K562 (cell line): Measurements from ENCODE around the gene TMEM205. TPM values are rescaled to one million over a fixed set of nuclear protein-coding genes. Genes with fewer than 3 reads are reported as not detected.
A peak's percentile ranks its signal among the peaks of the same experiment; 100 is the strongest.

Experiments
- ATAC-seq: fragments of 200-7000 bp; cut with Tn5 transposase; 3 replicates; pipeline ENCODE4 v1.9.1; 2020; ENCODE audit warnings: moderate library complexity
- BruUV-seq: library from RNA; stranded (reverse); fragments of 400-500 nt; replicated peaks from 2 replicates; lab custom pipeline; 2021; lab: Mats Ljungman, UMichigan
- CTCF ChIA-PET: fragments of 300-600 bp; formaldehyde crosslinking; extraction: SDS; loops from one replicate; lab custom pipeline; 2021; ENCODE audit warnings: low intra/inter-chr PET ratio; lab: Yijun Ruan, JAX
- POLR2A ChIA-PET: fragments of 300-600, 350-650 bp; sonication (Branson Sonifier 250); formaldehyde crosslinking; extraction: SDS; loops from one replicate; lab custom pipeline; 2021; ENCODE audit warnings: antibody characterized with exemption, inconsistent platforms; lab: Yijun Ruan, JAX
- DNase-seq, 4 experiments: peaks; one replicate each; pipeline versions ENCODE4 v3.0.0 to v3.0.0-alpha.2; 2011 to 2018; ENCODE audit warnings: low spot score in 3 of 4, mixed read lengths in 3 of 4; ENCODE audit errors: extremely low read depth in 1 of 4
- FAIRE-seq: peaks from 2 replicates; lab custom pipeline; 2011; peaks lifted over from hg19 to GRCh38; lab: Jason Lieb, UNC
- H2AFZ ChIP-seq: 2 replicates; pipeline ENCODE4 v1.6.0; 2011; ENCODE audit warnings: low read depth, low read length, control low read depth, inconsistent platforms
- H3K27ac ChIP-seq: fragments of 200-600 bp; 3 replicates; pipeline ENCODE4 v1.8.0; 2011; ENCODE audit warnings: low read depth, mild to moderate bottlenecking, control low read depth, inconsistent platforms, low read length, moderate library complexity, mixed read lengths; ENCODE audit errors: extremely low read depth
- H3K27me3 ChIP-seq, 2 experiments: fragments of 300-600 bp in 1 of 2; 2 replicates in 1 of 2; 3 replicates in 1 of 2; pipeline versions ENCODE4 v1.6.0 to v1.8.0; 2011; ENCODE audit warnings: inconsistent platforms in 2 of 2, low read length in 2 of 2, mild to moderate bottlenecking in 1 of 2, mixed read lengths in 1 of 2, moderate library complexity in 1 of 2; ENCODE audit not compliant: control insufficient read depth in 2 of 2, insufficient read depth in 2 of 2
- H3K36me3 ChIP-seq: fragments of 300-600 bp; 3 replicates; pipeline ENCODE4 v1.8.0; 2011; ENCODE audit warnings: mild to moderate bottlenecking, low read length, inconsistent platforms; ENCODE audit not compliant: control insufficient read depth, insufficient read depth
- H3K4me1 ChIP-seq, 2 experiments: fragments of 200-600 bp in 1 of 2; replicated peaks in 1 of 2; 2 replicates in 1 of 2; 3 replicates in 1 of 2; pipeline versions ENCODE4 v1.5.1 to v1.8.0; 2011; ENCODE audit warnings: inconsistent platforms in 2 of 2, low read length in 2 of 2, mild to moderate bottlenecking in 1 of 2, mixed read lengths in 1 of 2, moderate library complexity in 1 of 2; ENCODE audit not compliant: control insufficient read depth in 2 of 2, insufficient read depth in 2 of 2
- H3K4me2 ChIP-seq: 2 replicates; pipeline ENCODE4 v1.6.1; 2011; ENCODE audit warnings: low read length, control low read depth, inconsistent platforms, mixed read lengths; ENCODE audit not compliant: insufficient read depth
- H3K4me3 ChIP-seq: fragments of 200-600 bp; sonication (generic), shearing (Covaris generic); 2 replicates; pipeline ENCODE4 v1.5.1; 2016; ENCODE audit warnings: control low read depth, inconsistent platforms
- H3K79me2 ChIP-seq: fragments of 200-600 bp; 3 replicates; pipeline ENCODE4 v1.8.0; 2011; ENCODE audit warnings: low read length, inconsistent platforms; ENCODE audit not compliant: control insufficient read depth, insufficient read depth
- H3K9ac ChIP-seq, 2 experiments: 2 replicates each; pipeline versions ENCODE4 v1.6.0 to v1.6.1; 2011; ENCODE audit warnings: low read depth in 2 of 2, low read length in 2 of 2, control low read depth in 1 of 2, inconsistent platforms in 1 of 2, mild to moderate bottlenecking in 1 of 2, mixed read lengths in 1 of 2; ENCODE audit not compliant: insufficient read depth in 1 of 2
- H3K9me1 ChIP-seq: one replicate; pipeline ENCODE4 v1.6.0; 2011; ENCODE audit warnings: inconsistent platforms, mild to moderate bottlenecking, low read length, moderate library complexity; ENCODE audit not compliant: control insufficient read depth, insufficient read depth
- H3K9me3 ChIP-seq: replicated peaks from 2 replicates; pipeline ENCODE4 v1.5.1; 2011; ENCODE audit warnings: low read depth, low read length, inconsistent platforms; ENCODE audit not compliant: control insufficient read depth, insufficient read depth
- H4K20me1 ChIP-seq: replicated peaks from 2 replicates; pipeline ENCODE4 v1.6.1; 2011; ENCODE audit warnings: low read length, inconsistent platforms, mixed read lengths; ENCODE audit not compliant: control insufficient read depth, insufficient read depth
- ATF3 ChIP-seq, 2 experiments: fragments of 450-650 bp in 1 of 2; sonication (generic) in 1 of 2; formaldehyde crosslinking in 1 of 2; IDR thresholded peaks in 1 of 2; conservative IDR thresholded peaks in 1 of 2; 2 replicates each; pipeline versions ENCODE4 v1.6.1 to v1.8.1; 2016 to 2023; ENCODE audit warnings: mild to moderate bottlenecking in 2 of 2, moderate library complexity in 2 of 2, inconsistent platforms in 1 of 2, missing genetic modification reagents in 1 of 2
- PHB ChIP-seq: fragments of 250-450 bp; sonication (Bioruptor Pico); IDR thresholded peaks from 2 replicates; pipeline ENCODE4 v1.5.0; 2021
- RBM25 ChIP-seq: fragments of 200-400 bp; formaldehyde crosslinking; IDR thresholded peaks from 2 replicates; pipeline ENCODE4 v1.6.1; 2018; ENCODE audit warnings: low read length, low read depth, moderate library complexity; ENCODE audit not compliant: severe bottlenecking
- RERE ChIP-seq: sonication (generic); formaldehyde crosslinking; IDR thresholded peaks from 2 replicates; pipeline ENCODE4 v1.8.0; 2023; ENCODE audit warnings: missing genetic modification reagents, mild to moderate bottlenecking, borderline replicate concordance
- SIX5 ChIP-seq, 2 experiments: IDR thresholded peaks; 2 replicates each; pipeline ENCODE4 v1.6.1; 2011; ENCODE audit warnings: low read length in 2 of 2, borderline replicate concordance in 1 of 2, low read depth in 1 of 2, mild to moderate bottlenecking in 1 of 2, moderate library complexity in 1 of 2; ENCODE audit not compliant: insufficient read depth in 1 of 2
- ZBTB1 ChIP-seq: sonication (generic); formaldehyde crosslinking; IDR thresholded peaks from 2 replicates; pipeline ENCODE4 v1.8.1; 2023; ENCODE audit warnings: missing genetic modification reagents, low read depth, mild to moderate bottlenecking, borderline replicate concordance
- ZNF232 ChIP-seq: sonication (generic); formaldehyde crosslinking; IDR thresholded peaks from 2 replicates; pipeline ENCODE4 v1.8.0; 2022; ENCODE audit warnings: mild to moderate bottlenecking, missing genetic modification reagents
- WGBS: fragments of 100-300 bp; shearing (Covaris generic); methylation state at CpG from one replicate; pipeline ENCODE4 v1.1.6; 2016; ENCODE audit warnings: low coverage, mixed read lengths; ENCODE audit not compliant: insufficient coverage; ENCODE audit errors: missing lambda C conversion rate; 5-methylcytosine and 5-hydroxymethylcytosine counted together
- in situ Hi-C: fragments of 300-500 bp; cut with MboI; formaldehyde crosslinking; loops from 4 replicates; pipeline ENCODE4 v1.15.0; 2018; ENCODE audit warnings: inconsistent platforms, mixed read lengths
- intact Hi-C: fragments of 100-400 bp; cut with micrococcal nuclease; formaldehyde crosslinking; loops from 2 replicates; pipeline ENCODE4 v1.14.2; 2022
- polyA plus RNA-seq, 8 experiments: library from polyadenylated mRNA; depleted of rRNA in 4 of 8; stranded (reverse) in 5 of 8; unstranded in 3 of 8; fragments of >200 nt; fragmentation: Nextera tagmentation in 2 of 8; fragmentation: Illumina TruSeq in 1 of 8; extraction: Ambion mirVana in 2 of 8; extraction: Trizol in 1 of 8; gene quantifications; 2 replicates each; pipeline versions ENCODE4 v1.2.1 to v1.2.3, GENCODE V29; 2011 to 2014; ENCODE audit warnings: inconsistent platforms in 1 of 8, missing spikeins in 1 of 8
- total RNA-seq, 7 experiments: library from RNA; depleted of rRNA in 6 of 7; stranded (reverse); fragments of >200 nt in 6 of 7; fragmentation: Illumina TruSeq in 2 of 7; extraction: Trizol in 2 of 7; gene quantifications; 2 replicates each; pipeline versions ENCODE4 v1.2.1 to v1.2.3, GENCODE V29; 2011 to 2021; ENCODE audit warnings: low replicate concordance in 1 of 7
- TF ChIP-seq, protein P1 (sequence below): fragments of 450-650 bp; IDR thresholded peaks from 2 replicates; pipeline ENCODE4 v1.6.1; 2017; ENCODE audit warnings: antibody characterized with exemption

TMEM205 gene
- total and polyA plus RNA-seq, 9 of the 15 experiments (the other 6 are each of a cell fraction or from before 2014, with no cell fraction given) = 21.3 to 81.5 (median 44.1) TPM

- H3K4me3 ChIP-seq = peak overlapping the region; percentile 40
- no peak overlapping the region for H3K27ac ChIP-seq
- H4K20me1 ChIP-seq = no peaks in the 10 kb centered on the region
- no peaks in the 10 kb centered on the region for H3K9me1 ChIP-seq
- no peaks in the 10 kb centered on the region for H3K36me3 ChIP-seq
- no peaks in the 10 kb centered on the region for H3K27me3 ChIP-seq
- peak overlapping the region; percentile 88 for H3K4me2 ChIP-seq
- FAIRE-seq = no peak
- WGBS = 45% methylated on average over 18 of the region's 21 CpGs
- peaks cover 5 to 29% of the 10 kb centered on the region in 2 experiments; a peak in 4 of 5 replicates for H3K4me1 ChIP-seq
- DNase-seq = no peak
- H3K9me3 ChIP-seq = peaks cover 5% of the 10 kb centered on the region; the same call in 1 of the 2 replicates
- ChIA-PET POLR2A (interaction anchor here (0.6 to 1.4 kb wide), 5 partner anchors 8 to 796 kb away, joined by 3 to 4 read pairs (median 3); no protein-coding TSS in a partner anchor), CTCF (no interaction called here)
- peak overlapping the region; percentile 53; the same call in 1 of the 2 replicates for H2AFZ ChIP-seq
- ATAC-seq = peak; percentile 8; the same call in 2 of the 3 replicates
- intact Hi-C loops (no loop called here), in situ Hi-C loops (no loop called here)
- peak overlapping the region in 1 of 2 experiments; percentile 84; a peak in 2 of 4 replicates for H3K9ac ChIP-seq
- no TSS peak for BruUV-seq
- no peaks in the 10 kb centered on the region for H3K79me2 ChIP-seq
- TF ChIP-seq RBM25 (no peak), ATF3 (IDR thresholded peaks at IDR 0.05) (no peak), ATF3 (CRISPR knock-in tag; conservative IDR thresholded peaks at IDR 0.05) (no peak), PHB (no peak), RERE (0 out of 2 replicates have a peak, but pooled peaks have one; percentile 35), ZBTB1 (CRISPR knock-in tag) (no peak), ZNF232 (CRISPR knock-in tag) (no peak), SIX5 (IDR thresholded peaks at IDR 0.05; ENCODE audit: borderline replicate concordance in 1 of 2, insufficient read depth in 1 of 2, low read depth in 1 of 2, low read length in 2 of 2) (no peak)
- TF ChIP-seq, protein P1, sequence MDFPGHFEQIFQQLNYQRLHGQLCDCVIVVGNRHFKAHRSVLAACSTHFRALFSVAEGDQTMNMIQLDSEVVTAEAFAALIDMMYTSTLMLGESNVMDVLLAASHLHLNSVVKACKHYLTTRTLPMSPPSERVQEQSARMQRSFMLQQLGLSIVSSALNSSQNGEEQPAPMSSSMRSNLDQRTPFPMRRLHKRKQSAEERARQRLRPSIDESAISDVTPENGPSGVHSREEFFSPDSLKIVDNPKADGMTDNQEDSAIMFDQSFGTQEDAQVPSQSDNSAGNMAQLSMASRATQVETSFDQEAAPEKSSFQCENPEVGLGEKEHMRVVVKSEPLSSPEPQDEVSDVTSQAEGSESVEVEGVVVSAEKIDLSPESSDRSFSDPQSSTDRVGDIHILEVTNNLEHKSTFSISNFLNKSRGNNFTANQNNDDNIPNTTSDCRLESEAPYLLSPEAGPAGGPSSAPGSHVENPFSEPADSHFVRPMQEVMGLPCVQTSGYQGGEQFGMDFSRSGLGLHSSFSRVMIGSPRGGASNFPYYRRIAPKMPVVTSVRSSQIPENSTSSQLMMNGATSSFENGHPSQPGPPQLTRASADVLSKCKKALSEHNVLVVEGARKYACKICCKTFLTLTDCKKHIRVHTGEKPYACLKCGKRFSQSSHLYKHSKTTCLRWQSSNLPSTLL = no peak
These were observed 7.4 kb downstream of the TMEM205 start for GRCh38 chr19:11338569-11339253.
